ENCODE measurements around the gene TMEM247.
"Not testable (repeated sequence)": the region's sequence is repeated elsewhere in the genome, so short reads cannot be mapped to it uniquely, and the experiment has no call there.

Gene TMEM247

GRCh38 chr2:46459694-46460093 lies 19.7 kb upstream of the TMEM247 start:
- DNase-seq: no peak

GRCh38 chr2:46460241-46460921 lies 19.0 kb upstream of the TMEM247 start:
- DNase-seq: no peak

- DNase-seq: no peak
These were observed 18.2 kb upstream of the TMEM247 start for GRCh38 chr2:46461011-46461674.

GRCh38 chr2:46461709-46462171 lies 17.6 kb upstream of the TMEM247 start:
- DNase-seq: no peak

GRCh38 chr2:46462936-46463335 lies 16.4 kb upstream of the TMEM247 start:
- no peak for DNase-seq

GRCh38 chr2:46469116-46469515 lies 10.2 kb upstream of the TMEM247 start:
- DNase-seq: no peak

- no peak for DNase-seq
These were observed 9.7 kb upstream of the TMEM247 start for GRCh38 chr2:46469700-46470099.

- DNase-seq: no peak
These were observed 9.2 kb upstream of the TMEM247 start for GRCh38 chr2:46470114-46470628.

- DNase-seq: no peak
These were observed 8.3 kb upstream of the TMEM247 start for GRCh38 chr2:46471019-46471583.

- no peak for DNase-seq
These were observed 7.7 kb upstream of the TMEM247 start for GRCh38 chr2:46471697-46472096.

GRCh38 chr2:46472165-46472564 lies 7.2 kb upstream of the TMEM247 start:
- not testable (repeated sequence) for DNase-seq

GRCh38 chr2:46477462-46477861 lies 1.9 kb upstream of the TMEM247 start:
- DNase-seq: not testable (repeated sequence)

- DNase-seq: no peak
These were observed 1.4 kb upstream of the TMEM247 start for GRCh38 chr2:46477925-46478324.

- peak; percentile 40 for DNase-seq
These were observed 1.2 kb downstream of the TMEM247 start for GRCh38 chr2:46480562-46480961.

- DNase-seq: peak; percentile 65
These were observed 2.1 kb downstream of the TMEM247 start for GRCh38 chr2:46481198-46482193.

- DNase-seq: no peak
These were observed 3.1 kb downstream of the TMEM247 start for GRCh38 chr2:46482490-46482889.

- DNase-seq: no peak
These were observed 5.6 kb downstream of the TMEM247 start for GRCh38 chr2:46485002-46485401.

- DNase-seq: no peak
These were observed 7.1 kb downstream of the TMEM247 start for GRCh38 chr2:46486436-46486835.

- DNase-seq: no peak
These were observed 8.4 kb downstream of the TMEM247 start for GRCh38 chr2:46487667-46488335.

- DNase-seq: no peak
These were observed 9.0 kb downstream of the TMEM247 start for GRCh38 chr2:46488389-46488788.

GRCh38 chr2:46489423-46490174 lies 10.2 kb downstream of the TMEM247 start:
- DNase-seq: no peak
